Activated CD8-positive, alpha-beta memory T cell treated with anti-CD3 and anti-CD28 coated beads for 48 hours (primary cell): ENCODE data around the gene ST3GAL4.

Source experiments
- DNase-seq, 3 experiments: peaks; one replicate each; pipeline ENCODE4 v3.0.0-alpha.2; 2020; ENCODE audit warnings: low read depth in 2 of 3, low spot score in 2 of 3

Gene ST3GAL4

DNA sequence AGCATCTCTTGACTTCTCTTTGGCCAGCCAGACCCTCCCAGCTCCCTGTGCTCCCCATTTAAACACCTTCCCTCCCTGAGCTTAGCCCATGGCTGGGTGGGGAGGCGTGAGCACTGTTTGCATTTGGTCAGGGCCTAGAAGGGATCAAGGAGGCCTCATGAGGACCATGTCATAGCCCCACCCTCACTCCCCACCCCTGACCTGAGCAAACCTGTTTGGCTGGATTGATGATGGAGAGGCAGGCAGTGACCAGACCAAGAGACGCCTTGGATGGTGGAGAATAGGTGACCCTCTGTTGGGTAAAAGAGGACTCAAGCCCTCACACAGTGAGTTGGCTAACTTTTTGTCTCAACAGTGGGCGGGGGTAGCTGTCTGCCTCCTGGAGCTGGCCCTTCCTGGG is 49.9 kb downstream of the ST3GAL4 start:
- DNase-seq, result no peak

GRCh38 chr11:126405906-126406305 is 50.4 kb downstream of the ST3GAL4 start:
- DNase-seq, result no peak

DNA sequence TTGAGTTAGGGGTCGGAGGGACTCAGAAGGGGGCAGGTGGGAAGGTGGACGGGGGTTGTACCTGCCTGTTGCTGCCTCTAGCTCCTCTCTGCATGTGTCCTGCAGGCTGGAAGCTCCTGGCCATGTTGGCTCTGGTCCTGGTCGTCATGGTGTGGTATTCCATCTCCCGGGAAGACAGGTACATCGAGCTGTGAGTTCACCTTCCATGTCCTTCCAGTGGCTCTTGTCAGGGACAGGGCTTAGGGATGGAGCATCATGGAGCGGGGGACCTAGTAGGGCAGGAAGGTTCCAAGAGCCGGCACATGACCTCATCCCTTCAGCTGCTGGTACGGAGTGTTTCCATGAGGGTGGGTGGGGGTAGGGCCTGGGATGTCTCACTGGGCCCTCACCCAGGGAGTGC is 50.9 kb downstream of the ST3GAL4 start:
- DNase-seq, result no peak

DNA sequence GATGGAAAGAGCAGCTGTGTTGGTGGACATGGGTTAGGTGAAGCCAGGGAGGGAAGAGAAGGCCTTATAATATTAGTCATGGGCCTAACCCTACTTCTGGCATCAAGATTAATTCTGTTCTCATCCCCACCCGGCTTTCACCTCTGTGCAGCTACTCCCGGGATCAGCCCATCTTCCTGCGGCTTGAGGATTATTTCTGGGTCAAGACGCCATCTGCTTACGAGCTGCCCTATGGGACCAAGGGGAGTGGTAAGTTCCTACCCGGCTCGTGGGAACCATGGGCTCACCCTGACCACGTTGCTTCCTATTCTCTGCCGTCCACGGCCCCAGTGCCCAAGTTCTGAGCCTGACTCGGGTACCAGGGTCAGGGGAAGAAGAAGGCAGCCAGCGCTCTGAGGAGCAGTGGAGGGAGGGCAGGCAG is 51.6 kb downstream of the ST3GAL4 start:
- DNase-seq, result no peak

- DNase-seq, result no peak
Measured at GRCh38 chr11:126407682-126408288, 52.3 kb downstream of the ST3GAL4 start.

DNA sequence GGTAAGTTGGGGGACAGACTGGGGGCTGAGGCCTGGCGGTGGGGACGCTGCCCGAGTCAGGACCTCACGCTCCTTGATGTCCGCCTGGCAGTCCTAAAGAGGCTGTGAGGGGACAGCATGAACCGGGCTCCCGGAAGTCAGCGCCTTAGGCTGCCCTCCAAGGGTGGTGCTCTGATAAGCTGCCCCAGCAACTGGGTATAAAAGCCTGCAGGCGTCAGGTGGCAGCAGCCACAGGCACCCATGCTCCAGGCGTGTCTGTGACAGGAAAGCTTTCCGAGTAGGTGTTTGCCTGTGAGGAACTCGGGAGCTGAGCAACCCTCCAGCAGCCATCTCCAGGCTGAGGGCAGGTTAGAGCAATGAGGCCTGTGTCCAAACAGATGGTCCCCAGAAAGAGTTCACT is 53.0 kb downstream of the ST3GAL4 start:
- DNase-seq, result no peak

GRCh38 chr11:126408901-126409619 is 53.6 kb downstream of the ST3GAL4 start:
- DNase-seq, result no peak

GRCh38 chr11:126409620-126409985 is 54.1 kb downstream of the ST3GAL4 start:
- no peak for DNase-seq

- DNase-seq, result no peak
Measured at GRCh38 chr11:126410649-126411048, 55.2 kb downstream of the ST3GAL4 start.

DNA sequence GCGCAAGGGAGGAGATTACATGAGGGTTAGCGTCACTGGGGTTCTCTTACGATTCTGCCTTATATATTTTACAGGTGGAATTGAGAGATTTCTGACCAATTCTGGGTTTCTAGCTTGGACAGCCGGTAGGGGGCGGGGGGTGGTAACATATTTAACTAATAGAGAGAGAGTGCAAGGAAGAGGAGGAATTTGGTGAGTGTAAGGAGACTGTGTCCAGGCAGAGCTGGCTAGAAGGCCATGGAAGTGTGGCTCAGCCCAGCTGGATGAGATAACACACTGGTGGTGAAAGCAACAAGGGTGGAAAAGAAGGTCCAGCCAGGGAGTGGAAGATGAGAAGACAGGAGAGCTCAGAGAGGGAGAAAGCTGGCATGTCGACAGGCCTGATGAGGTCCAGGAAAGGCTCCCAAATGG is 56.5 kb downstream of the ST3GAL4 start:
- no peak for DNase-seq

DNA sequence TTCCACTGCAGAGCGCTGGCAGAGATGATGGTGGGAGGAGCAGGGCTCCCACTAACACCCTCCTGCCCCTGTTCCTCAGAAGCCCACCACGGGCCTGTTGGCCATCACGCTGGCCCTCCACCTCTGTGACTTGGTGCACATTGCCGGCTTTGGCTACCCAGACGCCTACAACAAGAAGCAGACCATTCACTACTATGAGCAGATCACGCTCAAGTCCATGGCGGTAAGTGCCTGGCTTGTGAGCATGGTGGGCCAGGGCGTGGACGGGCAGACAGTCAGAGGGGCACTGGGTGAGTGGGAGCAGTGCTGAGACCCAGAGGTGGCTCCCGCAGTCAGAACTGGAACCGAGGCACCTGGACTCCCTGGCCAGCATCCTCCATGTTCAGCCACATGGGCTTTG is 57.9 kb downstream of the ST3GAL4 start:
- no peak for DNase-seq

DNA sequence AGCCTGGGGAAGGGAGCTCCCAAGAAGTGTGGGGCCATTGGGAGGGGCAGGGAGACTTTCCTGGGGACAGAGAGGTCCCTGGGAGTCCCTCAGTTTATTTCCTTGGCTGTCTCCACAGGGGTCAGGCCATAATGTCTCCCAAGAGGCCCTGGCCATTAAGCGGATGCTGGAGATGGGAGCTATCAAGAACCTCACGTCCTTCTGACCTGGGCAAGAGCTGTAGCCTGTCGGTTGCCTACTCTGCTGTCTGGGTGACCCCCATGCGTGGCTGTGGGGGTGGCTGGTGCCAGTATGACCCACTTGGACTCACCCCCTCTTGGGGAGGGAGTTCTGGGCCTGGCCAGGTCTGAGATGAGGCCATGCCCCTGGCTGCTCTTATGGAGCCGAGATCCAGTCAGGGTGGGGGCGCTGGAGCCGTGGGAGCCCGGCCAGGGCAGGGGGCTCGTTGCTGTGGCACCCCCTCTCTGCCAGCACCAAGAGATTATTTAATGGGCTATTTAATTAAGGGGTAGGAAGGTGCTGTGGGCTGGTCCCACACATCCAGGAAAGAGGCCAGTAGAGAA is 58.4 kb downstream of the ST3GAL4 start:
- DNase-seq, result no peak

- no peak for DNase-seq
Measured at GRCh38 chr11:126414615-126415014, 59.1 kb downstream of the ST3GAL4 start.

GRCh38 chr11:126415128-126415527 is 59.6 kb downstream of the ST3GAL4 start:
- no peak for DNase-seq

- no peak for DNase-seq
Measured at GRCh38 chr11:126415669-126416420, 60.4 kb downstream of the ST3GAL4 start.

- DNase-seq, result peak; percentile 36 to 57 (median 39)
Measured at GRCh38 chr11:126416542-126417090, 61.1 kb downstream of the ST3GAL4 start.

DNA sequence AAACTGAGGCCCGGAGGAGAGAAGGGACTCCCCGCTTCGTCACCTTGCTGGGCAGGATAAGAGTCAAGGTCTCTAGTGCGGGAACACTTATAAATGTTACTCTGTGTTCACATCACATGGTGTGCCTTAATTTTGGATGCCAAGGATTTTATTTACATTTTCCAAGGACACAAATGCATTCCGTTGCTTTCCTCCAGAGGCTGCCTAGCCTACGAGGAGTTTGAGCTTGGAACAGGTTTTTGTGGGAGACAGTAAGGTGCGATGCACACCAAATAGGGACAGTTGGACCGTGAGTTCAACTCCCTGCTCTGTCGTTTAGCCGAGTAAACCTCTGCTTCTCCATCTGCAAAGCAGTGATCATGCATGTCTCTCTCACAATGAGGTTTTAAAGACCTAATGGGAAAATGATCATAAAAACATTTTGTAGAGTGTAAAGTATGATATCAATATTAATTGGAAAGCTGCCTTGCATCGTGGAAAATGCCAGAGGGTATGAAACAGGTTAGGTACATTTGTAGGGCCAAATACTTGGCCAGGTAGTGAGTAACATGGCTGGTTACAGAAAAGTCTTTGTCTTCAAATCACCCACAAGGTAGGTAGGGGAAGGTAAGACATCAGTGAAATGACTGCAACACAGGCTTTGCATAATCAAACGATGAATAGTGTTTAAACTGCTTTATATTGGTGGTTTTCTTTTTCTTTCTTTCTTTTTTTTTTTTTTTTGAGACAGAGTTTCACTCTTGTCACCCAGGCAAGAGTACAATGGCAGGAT is 61.8 kb downstream of the ST3GAL4 start:
- DNase-seq, result no peak

DNA sequence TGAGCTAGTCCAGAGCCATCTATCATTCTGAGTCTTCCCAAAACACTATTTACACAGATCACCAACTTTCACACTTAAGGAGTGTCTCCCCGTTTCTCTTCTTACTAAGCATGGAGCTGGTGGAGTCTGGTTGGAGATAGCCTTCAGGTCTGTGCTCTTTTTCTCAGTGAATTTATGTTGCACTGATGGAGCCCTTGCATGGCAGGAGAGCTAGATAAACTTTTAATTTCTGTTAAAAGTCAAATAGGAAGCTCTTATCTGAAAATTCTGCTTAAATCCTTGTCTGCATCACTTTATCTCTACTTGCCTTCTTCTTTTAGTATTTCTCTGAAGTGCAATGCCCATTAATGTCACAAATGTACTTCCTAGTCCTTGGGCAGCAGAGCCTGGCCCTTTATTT is 63.4 kb downstream of the ST3GAL4 start:
- no peak for DNase-seq

GRCh38 chr11:126419801-126420697 is 64.6 kb downstream of the ST3GAL4 start:
- DNase-seq, result no peak

DNA sequence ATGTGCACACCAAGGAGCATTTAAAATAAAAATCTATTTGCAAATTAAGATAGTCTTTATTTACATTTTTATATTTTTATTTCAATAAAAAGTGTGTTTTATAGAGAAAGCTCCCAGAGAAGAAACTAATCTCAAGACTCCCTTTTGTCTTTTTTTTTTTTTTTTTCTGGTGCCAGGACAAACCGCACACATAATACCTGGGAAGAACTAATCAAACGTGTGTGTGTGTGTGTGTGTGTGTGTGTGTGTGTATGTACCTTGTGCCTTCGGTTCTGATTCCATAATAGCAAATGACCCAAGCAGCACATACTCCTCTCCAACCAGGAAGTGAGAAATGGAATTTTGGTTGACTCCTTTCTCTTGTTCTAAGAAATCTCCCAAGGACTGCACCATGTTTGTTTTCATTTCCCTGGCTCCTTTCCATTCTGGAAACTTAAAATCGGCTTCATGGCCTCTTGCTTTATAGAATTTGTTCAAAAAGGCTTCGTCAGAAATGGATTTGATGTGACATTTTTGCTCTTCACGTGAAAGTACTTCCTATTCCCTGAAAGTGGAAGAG is 65.3 kb downstream of the ST3GAL4 start:
- no peak for DNase-seq
